Measurements from ENCODE around the gene GPT2. TPM values are rescaled to one million over a fixed set of nuclear protein-coding genes. Genes with fewer than 3 reads are reported as not detected.

Gene GPT2
- total RNA-seq, 1 donor from 2014 or later: 7.9 TPM

- H3K4me1 ChIP-seq: no peaks in the 10 kb centered on the region
- no peak for TF ChIP-seq CTCF (IDR thresholded peaks at IDR 0.05)
- DNase-seq (ENCODE audit: low spot score in 2 of 2): no peak
- H3K4me3 ChIP-seq: no peak overlapping the region
- intact Hi-C loops (cut with DNase I): no loop called here
- H3K27me3 ChIP-seq: no peaks in the 10 kb centered on the region
- H3K9me3 ChIP-seq: no peaks in the 10 kb centered on the region
- peaks cover 0 to 6% of the 10 kb centered on the region in 2 donors for H3K36me3 ChIP-seq
- H3K27ac ChIP-seq: no peak overlapping the region
Observed at GRCh38 chr16:46901709-46902108, 17.5 kb downstream of the GPT2 start.

- TF ChIP-seq CTCF (IDR thresholded peaks at IDR 0.05): no peak
- DNase-seq (ENCODE audit: low spot score in 2 of 2): no peak
- no peaks in the 10 kb centered on the region for H3K27me3 ChIP-seq
- intact Hi-C loops (cut with DNase I): no loop called here
- no peaks in the 10 kb centered on the region for H3K9me3 ChIP-seq
- no peak overlapping the region for H3K27ac ChIP-seq
- H3K36me3 ChIP-seq: peaks cover 0 to 6% of the 10 kb centered on the region in 2 donors
- H3K4me3 ChIP-seq: no peak overlapping the region
- no peaks in the 10 kb centered on the region for H3K4me1 ChIP-seq
Observed at GRCh38 chr16:46903255-46903905, 19.2 kb downstream of the GPT2 start.

- H3K27me3 ChIP-seq: no peaks in the 10 kb centered on the region
- no peak for DNase-seq (ENCODE audit: low spot score in 2 of 2)
- intact Hi-C loops (cut with DNase I): no loop called here
- TF ChIP-seq CTCF (IDR thresholded peaks at IDR 0.05): no peak
- no peak overlapping the region for H3K4me3 ChIP-seq
- peaks cover 0 to 3% of the 10 kb centered on the region in 2 donors for H3K36me3 ChIP-seq
- H3K27ac ChIP-seq: no peak overlapping the region
- no peaks in the 10 kb centered on the region for H3K4me1 ChIP-seq
- no peaks in the 10 kb centered on the region for H3K9me3 ChIP-seq
Observed at GRCh38 chr16:46904471-46904870, 20.3 kb downstream of the GPT2 start.

GRCh38 chr16:46906360-46907060 is 22.3 kb downstream of the GPT2 start:
- DNase-seq (ENCODE audit: low spot score in 2 of 2): no peak
- Histone ChIP-seq H3K36me3 (no peaks in the 10 kb centered on the region), H3K4me3 (no peak overlapping the region), H3K27me3 (no peaks in the 10 kb centered on the region), H3K9me3 (no peaks in the 10 kb centered on the region), H3K27ac (no peak overlapping the region), H3K4me1 (no peaks in the 10 kb centered on the region)
- no peak for TF ChIP-seq CTCF (IDR thresholded peaks at IDR 0.05)
- intact Hi-C loops (cut with DNase I): loop anchor here (5.0 kb wide), 1 partner anchor 219 kb away; the partner anchor contains the start of genes ORC6 and VPS35

- Histone ChIP-seq H3K4me3 (no peak overlapping the region), H3K4me1 (no peaks in the 10 kb centered on the region), H3K9me3 (no peaks in the 10 kb centered on the region), H3K27ac (no peak overlapping the region), H3K27me3 (no peaks in the 10 kb centered on the region), H3K36me3 (no peaks in the 10 kb centered on the region)
- DNase-seq (ENCODE audit: low spot score in 2 of 2): no peak
- intact Hi-C loops (cut with DNase I): loop anchor here (5.0 kb wide), 1 partner anchor 220 kb away; the partner anchor contains the start of genes ORC6 and VPS35
- no peak for TF ChIP-seq CTCF (IDR thresholded peaks at IDR 0.05)
Observed at GRCh38 chr16:46907061-46907774, 23.1 kb downstream of the GPT2 start.
